Activated naive CD4-positive, alpha-beta T cell treated with anti-CD3 and anti-CD28 coated beads, Interleukin-2, amount 50 U/mL, for 24 hours (primary cell): ENCODE data around the gene PTPRM.
"Not testable (repeated sequence)": the region's sequence is repeated elsewhere in the genome, so short reads cannot be mapped to it uniquely, and the experiment has no call there.

Experiments
- H3K27ac Mint-ChIP-seq: one replicate; pipeline ENCODE4 v1.8.0; 2021; ENCODE audit warnings: mild to moderate bottlenecking, mixed read lengths
- H3K27me3 Mint-ChIP-seq: one replicate; pipeline ENCODE4 v1.8.0; 2021; ENCODE audit warnings: mixed read lengths
- H3K36me3 Mint-ChIP-seq: one replicate; pipeline ENCODE4 v1.8.0; 2021; ENCODE audit warnings: mixed read lengths
- H3K4me1 Mint-ChIP-seq: one replicate; pipeline ENCODE4 v1.8.0; 2021; ENCODE audit warnings: mixed read lengths
- H3K4me3 Mint-ChIP-seq: one replicate; pipeline ENCODE4 v1.8.0; 2021; ENCODE audit warnings: mild to moderate bottlenecking, mixed read lengths
- H3K9me3 Mint-ChIP-seq: one replicate; pipeline ENCODE4 v1.8.0; 2021; ENCODE audit warnings: mixed read lengths

Gene PTPRM

GRCh38 chr18:7728297-7728696 lies 161.2 kb downstream of the PTPRM start:
- Mint-ChIP-seq H3K36me3 (no peaks in the 10 kb centered on the region), H3K27me3 (no peaks in the 10 kb centered on the region), H3K4me1 (no peaks in the 10 kb centered on the region), H3K9me3 (no peaks in the 10 kb centered on the region), H3K4me3 (no peak overlapping the region), H3K27ac (no peak overlapping the region)

- H3K4me3 Mint-ChIP-seq = no peak overlapping the region
- no peaks in the 10 kb centered on the region for H3K4me1 Mint-ChIP-seq
- no peaks in the 10 kb centered on the region for H3K9me3 Mint-ChIP-seq
- no peaks in the 10 kb centered on the region for H3K27me3 Mint-ChIP-seq
- H3K27ac Mint-ChIP-seq = no peak overlapping the region
- no peaks in the 10 kb centered on the region for H3K36me3 Mint-ChIP-seq
Measured at GRCh38 chr18:7729868-7730267, 162.8 kb downstream of the PTPRM start.

- Mint-ChIP-seq H3K4me1 (no peaks in the 10 kb centered on the region), H3K27me3 (no peaks in the 10 kb centered on the region)
Measured at GRCh38 chr18:7730682-7731081, 163.6 kb downstream of the PTPRM start.

GRCh38 chr18:7733642-7734041 lies 166.5 kb downstream of the PTPRM start:
- no peaks in the 10 kb centered on the region for H3K27me3 Mint-ChIP-seq

More at GRCh38 chr18:7730682-7731081, 163.6 kb downstream of the PTPRM start:
- no peak overlapping the region for H3K4me3 Mint-ChIP-seq
- no peak overlapping the region for H3K27ac Mint-ChIP-seq
- H3K36me3 Mint-ChIP-seq = no peaks in the 10 kb centered on the region
- H3K9me3 Mint-ChIP-seq = no peaks in the 10 kb centered on the region

GRCh38 chr18:7735196-7735595 lies 168.1 kb downstream of the PTPRM start:
- no peaks in the 10 kb centered on the region for H3K4me1 Mint-ChIP-seq
- H3K36me3 Mint-ChIP-seq = no peaks in the 10 kb centered on the region
- no peak overlapping the region for H3K27ac Mint-ChIP-seq
- no peaks in the 10 kb centered on the region for H3K27me3 Mint-ChIP-seq
- no peaks in the 10 kb centered on the region for H3K9me3 Mint-ChIP-seq
- H3K4me3 Mint-ChIP-seq = no peak overlapping the region

More at GRCh38 chr18:7733642-7734041, 166.5 kb downstream of the PTPRM start:
- Mint-ChIP-seq H3K4me1 (no peaks in the 10 kb centered on the region), H3K27ac (no peak overlapping the region), H3K36me3 (no peaks in the 10 kb centered on the region), H3K4me3 (no peak overlapping the region), H3K9me3 (no peaks in the 10 kb centered on the region)

GRCh38 chr18:7735626-7736175 lies 168.6 kb downstream of the PTPRM start:
- H3K4me3 Mint-ChIP-seq = no peak overlapping the region
- H3K27ac Mint-ChIP-seq = no peak overlapping the region
- no peaks in the 10 kb centered on the region for H3K9me3 Mint-ChIP-seq
- H3K4me1 Mint-ChIP-seq = no peaks in the 10 kb centered on the region
- H3K27me3 Mint-ChIP-seq = no peaks in the 10 kb centered on the region
- no peaks in the 10 kb centered on the region for H3K36me3 Mint-ChIP-seq

- H3K27me3 Mint-ChIP-seq = not testable (repeated sequence)
Measured at GRCh38 chr18:7736526-7736925, 169.4 kb downstream of the PTPRM start.

GRCh38 chr18:7737550-7737949 lies 170.4 kb downstream of the PTPRM start:
- Mint-ChIP-seq H3K4me1 (no peaks in the 10 kb centered on the region), H3K9me3 (no peaks in the 10 kb centered on the region), H3K27ac (no peak overlapping the region), H3K36me3 (no peaks in the 10 kb centered on the region), H3K27me3 (no peaks in the 10 kb centered on the region), H3K4me3 (no peak overlapping the region)

More at GRCh38 chr18:7736526-7736925, 169.4 kb downstream of the PTPRM start:
- not testable (repeated sequence) for H3K27ac Mint-ChIP-seq, H3K9me3 Mint-ChIP-seq, H3K4me1 Mint-ChIP-seq, H3K4me3 Mint-ChIP-seq, H3K36me3 Mint-ChIP-seq

GRCh38 chr18:7740821-7741220 lies 173.7 kb downstream of the PTPRM start:
- H3K4me3 Mint-ChIP-seq = no peak overlapping the region
- no peaks in the 10 kb centered on the region for H3K36me3 Mint-ChIP-seq
- H3K27me3 Mint-ChIP-seq = no peaks in the 10 kb centered on the region
- H3K9me3 Mint-ChIP-seq = peaks cover 9% of the 10 kb centered on the region
- no peak overlapping the region for H3K27ac Mint-ChIP-seq
- no peaks in the 10 kb centered on the region for H3K4me1 Mint-ChIP-seq

- H3K9me3 Mint-ChIP-seq = peaks cover 11% of the 10 kb centered on the region
- H3K36me3 Mint-ChIP-seq = no peaks in the 10 kb centered on the region
- H3K27ac Mint-ChIP-seq = no peak overlapping the region
- H3K4me3 Mint-ChIP-seq = no peak overlapping the region
- no peaks in the 10 kb centered on the region for H3K27me3 Mint-ChIP-seq
- H3K4me1 Mint-ChIP-seq = no peaks in the 10 kb centered on the region
Measured at GRCh38 chr18:7741640-7742039, 174.5 kb downstream of the PTPRM start.

GRCh38 chr18:7742224-7742623 lies 175.1 kb downstream of the PTPRM start:
- H3K4me3 Mint-ChIP-seq = no peak overlapping the region
- H3K4me1 Mint-ChIP-seq = no peaks in the 10 kb centered on the region
- H3K36me3 Mint-ChIP-seq = no peaks in the 10 kb centered on the region
- H3K27ac Mint-ChIP-seq = no peak overlapping the region
- H3K9me3 Mint-ChIP-seq = peaks cover 11% of the 10 kb centered on the region
- no peaks in the 10 kb centered on the region for H3K27me3 Mint-ChIP-seq

- Mint-ChIP-seq H3K27me3 (no peaks in the 10 kb centered on the region), H3K4me3 (no peak overlapping the region), H3K9me3 (peaks cover 16% of the 10 kb centered on the region), H3K36me3 (no peaks in the 10 kb centered on the region), H3K27ac (no peak overlapping the region), H3K4me1 (no peaks in the 10 kb centered on the region)
Measured at GRCh38 chr18:7743256-7743655, 176.1 kb downstream of the PTPRM start.

- Mint-ChIP-seq H3K4me1 (no peaks in the 10 kb centered on the region), H3K27ac (no peak overlapping the region), H3K4me3 (no peak overlapping the region), H3K27me3 (no peaks in the 10 kb centered on the region), H3K9me3 (peaks cover 16% of the 10 kb centered on the region), H3K36me3 (no peaks in the 10 kb centered on the region)
Measured at GRCh38 chr18:7746106-7746505, 179.0 kb downstream of the PTPRM start.

GRCh38 chr18:7748251-7749007 lies 181.3 kb downstream of the PTPRM start:
- Mint-ChIP-seq H3K4me3 (no peak overlapping the region), H3K4me1 (no peaks in the 10 kb centered on the region), H3K9me3 (peaks cover 16% of the 10 kb centered on the region), H3K36me3 (no peaks in the 10 kb centered on the region), H3K27me3 (no peaks in the 10 kb centered on the region), H3K27ac (no peak overlapping the region)

GRCh38 chr18:7749008-7749405 lies 181.9 kb downstream of the PTPRM start:
- H3K36me3 Mint-ChIP-seq = no peaks in the 10 kb centered on the region
- H3K27ac Mint-ChIP-seq = no peak overlapping the region
- no peaks in the 10 kb centered on the region for H3K4me1 Mint-ChIP-seq
- H3K27me3 Mint-ChIP-seq = no peaks in the 10 kb centered on the region
- no peak overlapping the region for H3K4me3 Mint-ChIP-seq
- H3K9me3 Mint-ChIP-seq = peaks cover 16% of the 10 kb centered on the region

- H3K4me1 Mint-ChIP-seq = no peaks in the 10 kb centered on the region
Measured at GRCh38 chr18:7749510-7749981, 182.4 kb downstream of the PTPRM start.

More at GRCh38 chr18:7749510-7749981, 182.4 kb downstream of the PTPRM start:
- no peaks in the 10 kb centered on the region for H3K36me3 Mint-ChIP-seq
- H3K9me3 Mint-ChIP-seq = peaks cover 16% of the 10 kb centered on the region
- no peak overlapping the region for H3K4me3 Mint-ChIP-seq
- H3K27me3 Mint-ChIP-seq = no peaks in the 10 kb centered on the region
- H3K27ac Mint-ChIP-seq = no peak overlapping the region
